ENCODE results near the gene ERICH6. TPM values are rescaled to one million over a fixed set of nuclear protein-coding genes. Genes with fewer than 3 reads are reported as not detected.

Gene ERICH6
- total RNA-seq, 1 donor from 2014 or later = not detected

DNA sequence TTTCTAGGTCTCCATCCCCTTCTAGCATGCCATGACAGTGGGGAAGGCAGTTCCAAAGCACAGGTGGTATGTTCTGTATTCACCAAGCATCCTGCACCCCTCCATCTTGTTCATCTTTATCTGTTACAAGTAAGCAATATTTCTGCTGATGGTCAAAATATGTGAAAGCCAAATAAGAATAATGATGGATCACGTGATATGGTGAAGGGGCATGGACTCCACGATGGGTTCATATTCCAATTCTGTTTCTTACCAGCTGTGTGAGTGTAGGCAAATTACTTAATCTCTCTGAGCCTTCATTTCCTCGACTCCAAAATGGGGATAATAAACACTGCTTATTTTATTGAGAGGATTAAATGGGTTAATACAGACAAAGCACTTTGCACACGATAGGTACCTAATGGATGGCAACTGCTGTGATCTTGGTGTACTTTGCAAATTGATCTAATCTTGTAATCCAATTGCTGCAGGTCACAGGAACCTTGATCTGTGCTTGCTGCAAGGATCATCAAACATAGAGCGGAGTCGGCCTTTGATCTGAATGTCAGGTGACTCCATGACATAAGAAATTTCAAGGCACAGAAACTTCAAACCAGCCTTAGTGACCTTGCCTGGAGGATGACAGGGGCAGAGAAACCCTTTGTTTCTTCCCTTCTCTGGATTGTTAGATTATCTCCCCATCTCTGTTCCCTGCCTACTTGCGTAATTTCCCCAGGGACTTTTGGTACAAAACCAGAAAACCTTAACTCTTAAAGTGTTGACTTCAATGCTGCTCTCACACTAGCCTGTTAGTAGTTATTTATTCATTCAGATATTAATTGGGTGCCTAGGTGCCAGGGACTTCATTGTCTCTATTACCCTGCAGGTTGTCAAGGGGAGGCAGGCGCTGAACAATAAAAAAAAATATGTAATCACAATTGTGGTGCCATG lies 33.4 kb upstream of the ERICH6 start:
- no peak for DNase-seq

DNA sequence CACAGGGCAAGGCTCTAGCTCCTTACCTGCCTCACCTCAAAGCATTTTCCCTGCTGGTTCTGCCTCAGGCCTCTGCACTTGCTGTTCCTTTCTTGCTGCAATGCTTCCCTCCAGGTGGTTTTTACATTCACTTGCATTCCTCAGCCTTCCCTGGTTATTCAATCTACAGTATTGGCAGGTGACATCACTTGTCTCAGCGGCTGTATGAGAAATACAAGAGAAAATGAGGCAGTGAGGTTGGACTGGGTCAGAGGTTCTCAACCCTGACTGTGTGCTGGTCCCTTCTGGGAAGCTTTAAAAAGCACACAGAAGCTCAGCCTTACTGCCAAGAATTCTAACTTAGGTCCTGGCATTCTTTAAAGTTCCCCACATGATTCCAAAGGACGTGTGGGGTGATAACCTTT lies 32.6 kb upstream of the ERICH6 start:
- no peak for DNase-seq

GRCh38 chr3:150734795-150735119 lies 31.0 kb upstream of the ERICH6 start:
- DNase-seq = no peak

GRCh38 chr3:150733936-150734794 lies 30.4 kb upstream of the ERICH6 start:
- DNase-seq = no peak

DNA sequence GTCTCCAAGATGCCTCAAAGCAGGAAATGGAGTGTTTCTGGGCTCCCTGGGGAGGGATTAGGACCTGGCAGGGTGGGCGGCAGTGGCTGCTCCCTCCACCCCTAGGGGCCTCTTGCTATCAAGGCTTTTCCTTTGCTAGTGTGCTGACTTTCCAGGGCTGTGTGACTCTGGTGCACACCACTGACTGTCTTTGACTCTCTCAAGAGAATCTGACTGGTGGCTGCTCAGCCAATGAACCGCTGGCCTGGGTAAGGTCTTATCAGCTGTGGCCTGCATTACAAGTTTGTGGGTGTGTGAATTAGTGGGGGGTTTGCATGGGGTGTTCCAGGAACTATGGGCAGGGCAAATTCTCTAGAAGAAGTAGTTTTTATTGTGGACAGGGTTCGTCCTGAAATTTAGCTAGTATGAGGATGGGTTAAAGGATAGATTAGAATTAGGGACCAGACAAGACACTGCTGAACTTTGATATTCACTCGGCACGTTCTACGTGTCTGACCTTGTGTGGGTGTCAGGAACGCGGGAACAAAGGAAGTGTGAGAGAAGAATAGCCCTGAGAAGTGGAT lies 29.7 kb upstream of the ERICH6 start:
- DNase-seq = no peak

- DNase-seq = no peak
Observed at GRCh38 chr3:150729682-150730360, 26.1 kb upstream of the ERICH6 start.

DNA sequence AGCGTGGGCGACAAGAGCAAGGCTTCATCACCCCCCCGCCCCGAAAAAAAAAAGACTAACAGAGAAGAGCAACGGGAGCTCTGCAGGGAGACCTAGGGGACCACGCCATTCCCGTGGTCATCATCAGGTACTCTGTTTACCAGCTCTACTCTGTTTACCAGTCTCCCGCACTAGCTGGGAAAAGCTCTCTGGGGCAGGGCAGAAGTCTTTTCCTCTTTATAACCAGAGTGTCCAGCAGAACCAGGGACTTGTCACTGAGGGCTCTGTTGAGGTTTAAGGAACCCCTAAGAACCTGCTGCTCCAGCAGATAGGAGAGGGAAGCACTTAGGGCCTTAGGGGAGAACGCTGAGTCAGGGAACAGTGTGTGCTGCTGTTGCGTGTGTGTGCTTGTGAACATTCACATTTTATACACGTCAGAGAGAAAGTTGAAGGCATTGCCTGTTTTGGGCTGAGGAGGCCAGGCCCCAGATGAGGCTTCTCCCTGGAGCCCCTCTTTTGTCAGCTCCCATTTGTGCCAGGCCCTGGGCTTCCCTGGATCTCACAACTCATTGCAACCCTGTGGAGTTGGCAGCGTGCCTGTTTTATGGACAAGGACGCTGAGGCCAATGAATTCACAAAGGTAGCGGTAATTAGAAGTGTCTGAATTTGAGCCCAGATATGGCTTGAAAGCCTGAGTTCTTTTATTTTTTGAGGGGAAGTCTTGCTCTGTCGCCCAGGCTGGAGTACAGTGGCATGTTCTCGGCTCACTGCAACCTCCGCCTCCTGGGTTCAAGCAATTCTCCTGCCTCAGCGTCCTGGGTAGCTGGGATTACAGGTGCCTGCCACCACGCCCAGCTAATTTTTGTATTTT lies 24.2 kb upstream of the ERICH6 start:
- no peak for DNase-seq

- DNase-seq = no peak
Observed at GRCh38 chr3:150725548-150725947, 21.8 kb upstream of the ERICH6 start.

DNA sequence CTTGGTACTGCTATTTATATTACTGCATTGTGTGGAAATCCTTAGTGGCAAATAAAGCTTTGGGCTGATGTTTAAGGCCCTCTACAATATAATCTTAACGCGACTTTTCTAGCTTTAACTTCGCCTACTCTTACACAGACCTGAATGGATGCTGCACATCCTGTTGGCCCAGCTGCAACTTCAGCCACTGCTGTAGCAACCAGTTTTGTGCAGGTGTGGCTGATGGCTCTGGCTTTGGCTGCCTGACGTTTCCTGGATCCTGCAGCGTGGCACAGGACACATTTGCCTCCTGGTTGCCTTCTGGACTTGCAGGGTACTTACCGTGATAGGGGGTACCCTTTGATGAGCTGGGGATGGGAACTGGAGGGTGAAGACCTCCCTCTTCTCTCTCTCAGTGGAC lies 20.2 kb upstream of the ERICH6 start:
- no peak for DNase-seq

DNA sequence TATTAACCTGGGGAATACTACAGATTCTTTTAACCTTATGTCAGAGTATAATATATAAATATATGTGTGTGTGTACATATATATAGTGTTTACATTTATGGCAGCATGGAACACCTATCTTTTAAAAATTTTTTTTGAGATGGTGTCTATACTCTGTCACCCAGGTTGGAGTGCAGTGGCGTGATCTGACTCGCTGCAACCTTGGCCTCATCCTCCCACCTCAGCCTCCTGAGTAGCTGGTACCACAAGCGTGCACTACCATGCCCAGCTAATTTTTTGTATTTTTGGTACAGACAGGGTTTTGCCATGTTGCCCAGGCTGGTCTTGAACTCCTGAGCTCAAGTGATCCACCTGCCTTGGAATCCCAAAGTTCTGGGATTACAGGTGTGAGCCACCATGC lies 18.5 kb upstream of the ERICH6 start:
- DNase-seq = no peak

DNA sequence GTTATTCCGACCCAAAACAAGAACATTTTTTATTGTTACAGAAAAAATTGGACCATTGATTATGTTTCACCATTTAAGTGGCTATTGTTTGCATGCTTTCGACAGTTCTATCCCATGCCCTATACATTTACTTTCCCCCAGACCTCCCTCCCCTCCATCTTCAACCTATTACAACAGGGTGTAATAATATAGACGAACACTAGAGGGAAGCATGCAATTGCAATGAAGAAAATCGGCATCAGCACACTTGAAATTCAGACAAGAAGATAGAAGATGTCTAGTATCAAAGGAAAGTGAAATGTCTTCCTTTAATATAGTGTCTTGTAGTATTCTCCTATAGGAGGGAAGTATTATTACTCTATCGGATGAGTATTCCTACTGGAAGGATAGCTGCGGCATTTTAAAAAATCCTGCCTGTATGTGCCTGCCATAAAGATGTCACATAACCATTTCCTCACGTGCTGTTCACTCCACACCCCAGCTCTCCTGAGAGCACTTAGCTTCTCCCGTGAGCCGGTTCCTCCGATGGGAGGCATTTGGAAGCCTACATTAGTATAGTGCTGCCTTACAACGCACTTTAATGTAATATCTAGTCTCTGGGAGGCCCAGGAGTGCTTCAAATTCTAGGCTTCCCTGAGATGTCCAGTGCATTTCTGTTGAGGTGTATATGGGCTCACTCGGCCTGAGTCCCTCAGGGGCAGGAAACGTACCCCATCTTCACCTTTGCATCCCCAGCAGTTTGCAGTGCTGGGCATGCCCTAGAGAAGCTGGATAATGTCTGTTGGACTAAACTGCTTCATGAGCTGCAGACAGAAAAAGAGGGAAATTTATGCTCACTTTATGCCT lies 17.8 kb upstream of the ERICH6 start:
- DNase-seq = peak; percentile 63

DNA sequence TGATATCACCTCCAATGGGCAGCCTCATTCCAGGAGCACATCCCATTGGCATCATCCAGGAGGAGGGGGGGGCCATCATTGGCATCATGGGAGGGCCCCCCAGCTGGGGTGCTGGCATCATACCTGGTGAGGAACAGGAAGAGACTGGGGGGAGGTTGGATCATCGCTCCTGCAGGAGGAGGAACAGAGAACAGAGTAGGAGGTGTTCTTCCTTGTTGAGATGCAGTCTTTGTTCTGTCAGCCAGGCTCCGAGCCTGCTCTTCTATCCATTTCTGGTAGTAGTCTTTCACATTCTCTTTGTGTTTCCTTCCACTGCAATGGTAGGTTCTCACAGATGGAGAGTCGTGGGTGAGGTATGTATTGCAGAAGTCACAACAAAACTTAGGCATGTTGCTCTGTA lies 16.7 kb upstream of the ERICH6 start:
- no peak for DNase-seq

GRCh38 chr3:150710097-150710496 lies 6.4 kb upstream of the ERICH6 start:
- DNase-seq = no peak

DNA sequence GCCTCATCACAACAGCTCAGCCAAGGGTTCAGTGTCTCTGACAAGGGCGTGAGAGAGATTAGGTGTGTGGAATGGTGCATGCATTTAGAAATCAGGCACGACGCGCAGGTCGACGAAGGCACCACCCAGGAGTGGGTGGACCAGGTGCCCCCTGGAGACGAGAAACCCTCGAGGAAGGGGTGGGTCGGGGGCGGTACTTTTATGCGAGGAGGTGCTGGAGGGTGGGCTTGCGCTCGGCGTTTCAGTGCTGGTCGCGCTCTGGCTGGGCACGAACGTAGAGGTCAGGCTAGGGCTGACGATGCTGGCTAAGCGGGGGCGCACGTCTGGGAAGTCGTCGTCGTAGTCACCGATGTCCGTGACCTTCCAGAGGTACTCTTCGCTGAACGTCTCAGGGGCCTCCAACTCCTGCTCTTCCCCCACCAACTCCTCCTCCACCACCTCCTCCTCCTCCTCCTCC lies 393 bp downstream of the ERICH6 start:
- peak; percentile 29 for DNase-seq

DNA sequence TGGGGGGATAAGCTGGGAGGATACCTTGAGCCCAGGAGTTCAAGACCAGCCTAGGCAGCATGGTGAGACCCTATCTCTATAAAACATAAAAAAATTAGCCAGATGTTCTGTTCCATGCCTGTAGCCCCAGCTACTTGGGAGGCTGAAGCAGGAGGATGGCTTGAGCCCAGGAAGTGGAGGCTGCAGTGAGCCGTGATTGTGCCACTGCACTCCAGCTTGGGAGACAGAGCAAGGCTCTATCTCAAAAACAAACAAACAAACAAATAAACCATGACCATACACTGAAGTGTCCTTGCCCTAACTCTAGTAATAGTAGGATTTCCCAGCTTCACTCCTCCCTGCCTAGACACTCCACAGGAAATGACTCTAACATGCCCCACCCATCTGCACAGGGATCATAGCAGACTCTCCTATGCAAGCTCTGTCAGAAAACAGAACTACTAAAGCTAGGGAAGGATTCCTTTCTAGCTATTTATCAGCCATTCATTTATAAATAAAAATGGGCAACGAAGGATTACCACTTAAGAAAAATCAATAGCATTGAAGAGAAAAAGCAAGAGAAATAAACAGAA lies 4.6 kb downstream of the ERICH6 start:
- no peak for DNase-seq

- no peak for DNase-seq
Observed at GRCh38 chr3:150697646-150698045, 6.1 kb downstream of the ERICH6 start.

- DNase-seq = no peak
Observed at GRCh38 chr3:150691414-150692040, 12.2 kb downstream of the ERICH6 start.

- no peak for DNase-seq
Observed at GRCh38 chr3:150687613-150688012, 16.1 kb downstream of the ERICH6 start.

DNA sequence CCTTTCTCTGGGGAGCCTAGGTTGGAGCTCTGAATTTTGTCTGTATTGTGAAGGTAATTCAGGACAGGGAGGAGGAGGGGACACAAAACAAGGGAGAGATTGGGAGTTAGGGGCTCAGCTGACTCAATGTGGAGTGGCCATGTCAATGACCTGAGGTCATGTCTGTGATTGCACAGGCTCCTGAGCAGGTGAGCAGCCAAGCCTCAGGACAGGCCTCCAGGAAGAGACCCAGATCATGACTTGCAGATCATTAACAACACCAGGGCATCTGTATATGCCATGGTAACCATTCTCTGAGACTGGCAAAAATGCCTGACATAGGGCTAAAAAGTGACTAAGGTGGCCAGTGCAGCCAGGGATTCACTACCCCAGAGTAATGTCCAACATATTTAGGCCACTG lies 20.9 kb downstream of the ERICH6 start:
- no peak for DNase-seq

DNA sequence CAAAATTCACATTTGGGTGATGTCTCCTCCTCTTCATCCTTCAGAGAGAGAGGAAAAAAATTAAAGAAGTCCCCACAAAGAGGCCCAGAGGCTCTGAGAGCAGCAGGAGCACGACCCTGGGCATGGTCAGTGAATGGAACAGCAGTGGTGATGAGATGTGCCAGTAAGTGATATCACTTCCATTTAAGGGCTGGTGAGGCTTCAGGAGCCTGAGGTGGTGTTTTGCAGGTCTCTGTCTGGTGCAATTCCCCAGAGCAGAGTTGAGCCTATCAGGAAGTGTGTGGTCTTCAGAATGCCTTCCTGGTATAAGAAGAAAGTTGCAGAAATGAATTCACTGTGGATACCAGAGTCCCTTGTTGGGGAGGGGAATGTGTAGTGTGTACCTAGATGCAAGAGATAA lies 21.4 kb downstream of the ERICH6 start:
- no peak for DNase-seq
